ENCODE results near the gene PTPRM. TPM values are rescaled to one million over a fixed set of nuclear protein-coding genes. Genes with fewer than 3 reads are reported as not detected.

PTPRM gene
- polyA plus RNA-seq, 1 of the 3 experiments (the other 2 are of a cell fraction): 16.0 TPM

GRCh38 chr18:7987284-7987976 is 420.3 kb downstream of the PTPRM start:
- H3K9me2 ChIP-seq: no peaks in the 10 kb centered on the region
- H3K4me2 ChIP-seq: no peak overlapping the region
- ChIA-PET CTCF (no interaction called here), POLR2A (no interaction called here)
- no peak for DNase-seq
- no peak overlapping the region for H3K4me3 ChIP-seq (ENCODE audit: low read depth in 2 of 2, low read length in 1 of 2)
- no peaks in the 10 kb centered on the region for H3K79me2 ChIP-seq (ENCODE audit: insufficient read depth)
- no peaks in the 10 kb centered on the region for H3F3A ChIP-seq (replicated peaks; ENCODE audit: insufficient read depth)
- H4K20me1 ChIP-seq (ENCODE audit: insufficient read depth): no peaks in the 10 kb centered on the region; the same call in 1 of the 2 replicates
- 10% methylated on average over 3 of the region's 3 CpGs for WGBS (ENCODE audit: low lambda C conversion rate)
- no peak overlapping the region for H2AFZ ChIP-seq (ENCODE audit: low read depth)
- peaks cover 0 to 4% of the 10 kb centered on the region in 2 experiments; a peak in 1 of 4 replicates for H3K4me1 ChIP-seq (ENCODE audit: control insufficient read depth in 1 of 2, insufficient read depth in 2 of 2, low read depth in 1 of 2, low read length in 1 of 2)
- TF ChIP-seq RCOR1 (IDR thresholded peaks at IDR 0.05; ENCODE audit: low read length) (no peak), POLR2AphosphoS5 (IDR thresholded peaks at IDR 0.05; ENCODE audit: low read depth, low read length) (no peak), SIN3A (IDR thresholded peaks at IDR 0.05; ENCODE audit: borderline replicate concordance, low read depth, low read length) (no peak), GATA2 (CRISPR knock-in tag; IDR thresholded peaks at IDR 0.05) (no peak), TAF1 (IDR thresholded peaks at IDR 0.05; ENCODE audit: borderline replicate concordance, low read depth, low read length) (no peak), GABPA (IDR thresholded peaks at IDR 0.05; ENCODE audit: low read depth) (no peak), ELF1 (IDR thresholded peaks at IDR 0.05) (no peak), SMC3 (IDR thresholded peaks at IDR 0.05; ENCODE audit: low read depth, low read length) (no peak), FOXJ3 (CRISPR knock-in tag; IDR thresholded peaks at IDR 0.05) (no peak), MXI1 (IDR thresholded peaks at IDR 0.05; ENCODE audit: low read depth, low read length) (no peak), TCF12 (IDR thresholded peaks at IDR 0.05) (no peak; the same call in 1 of the 2 replicates)
- no peaks in the 10 kb centered on the region for H3K27me3 ChIP-seq (ENCODE audit: insufficient read depth)
- H3K9me3 ChIP-seq: no peaks in the 10 kb centered on the region
- no peak overlapping the region for H3K9ac ChIP-seq
- H3K27ac ChIP-seq (ENCODE audit: low read depth in 2 of 2, low read length in 1 of 2): peak overlapping the region in 1 of 2 experiments; percentile 18; a peak in 1 of 4 replicates
- no peaks in the 10 kb centered on the region for H3K36me3 ChIP-seq (replicated peaks in 1 of 2; ENCODE audit: control insufficient read depth in 1 of 2, insufficient read depth in 2 of 2, low read length in 1 of 2)

- Histone ChIP-seq H3F3A (replicated peaks; ENCODE audit: insufficient read depth) (no peaks in the 10 kb centered on the region), H3K27ac (ENCODE audit: low read depth in 2 of 2, low read length in 1 of 2) (no peak overlapping the region), H3K36me3 (replicated peaks in 1 of 2; ENCODE audit: control insufficient read depth in 1 of 2, insufficient read depth in 2 of 2, low read length in 1 of 2) (no peaks in the 10 kb centered on the region), H3K27me3 (ENCODE audit: insufficient read depth) (no peaks in the 10 kb centered on the region), H3K9ac (no peak overlapping the region), H3K4me1 (ENCODE audit: control insufficient read depth in 1 of 2, insufficient read depth in 2 of 2, low read depth in 1 of 2, low read length in 1 of 2) (peaks cover 0 to 4% of the 10 kb centered on the region in 2 experiments; a peak in 1 of 4 replicates), H3K4me3 (ENCODE audit: low read depth in 2 of 2, low read length in 1 of 2) (no peak overlapping the region), H3K9me3 (no peaks in the 10 kb centered on the region), H3K79me2 (ENCODE audit: insufficient read depth) (no peaks in the 10 kb centered on the region), H3K9me2 (no peaks in the 10 kb centered on the region), H2AFZ (ENCODE audit: low read depth) (no peak overlapping the region), H4K20me1 (ENCODE audit: insufficient read depth) (no peaks in the 10 kb centered on the region; the same call in 1 of the 2 replicates), H3K4me2 (no peak overlapping the region)
- ChIA-PET CTCF (no interaction called here), POLR2A (no interaction called here)
- no peak for DNase-seq
- no peak for TF ChIP-seq USF2 (IDR thresholded peaks at IDR 0.05; ENCODE audit: borderline replicate concordance, low read depth, low read length)
- no peak for TF ChIP-seq CTCF (IDR thresholded peaks at IDR 0.05)
- WGBS (ENCODE audit: low lambda C conversion rate): 29% methylated on average over 1 of the region's 1 CpG
Measured at GRCh38 chr18:7990670-7991069, 423.6 kb downstream of the PTPRM start.
